Activated T-helper 2 cell treated with anti-CD3 and anti-CD28 coated beads, Interferon-gamma antibody, Interleukin-2, Interleukin-4, amounts not matched to agents 10 μg/mL and 5 μg/mL and 100 μg/mL, durations not matched to agents 14 hours and 24 hours and 36 hours (primary cell): Measurements from ENCODE around the gene BRAP. TPM values are rescaled to one million over a fixed set of nuclear protein-coding genes. Genes with fewer than 3 reads are reported as not detected.
"Not testable (repeated sequence)": the region's sequence is repeated elsewhere in the genome, so short reads cannot be mapped to it uniquely, and the experiment has no call there.

Experiments used
- DNase-seq: peaks from one replicate; pipeline ENCODE4 v3.0.0; 2021; ENCODE audit warnings: low spot score
- H3K27ac Mint-ChIP-seq: one replicate; pipeline ENCODE4 v1.8.0; 2021; ENCODE audit warnings: mixed read lengths
- H3K27me3 Mint-ChIP-seq: one replicate; pipeline ENCODE4 v1.8.0; 2021; ENCODE audit warnings: low read depth, mixed read lengths
- H3K36me3 Mint-ChIP-seq: one replicate; pipeline ENCODE4 v1.8.0; 2021; ENCODE audit warnings: low read depth, mixed read lengths
- H3K4me1 Mint-ChIP-seq: one replicate; pipeline ENCODE4 v1.8.0; 2021; ENCODE audit warnings: low read depth, mixed read lengths
- H3K4me3 Mint-ChIP-seq: one replicate; pipeline ENCODE4 v1.8.0; 2021; ENCODE audit warnings: low read depth, mild to moderate bottlenecking, moderate library complexity, mixed read lengths
- H3K9me3 Mint-ChIP-seq: one replicate; pipeline ENCODE4 v1.8.0; 2021; ENCODE audit warnings: mixed read lengths
- intact Hi-C: fragments of 100-400 bp; cut with micrococcal nuclease; formaldehyde crosslinking; loops from one replicate; pipeline ENCODE4 v1.15.1; 2023
- total RNA-seq: library from RNA; stranded (reverse); gene quantifications from 2 replicates; pipeline ENCODE4 v1.2.3, GENCODE V29; 2022

Gene BRAP
- total RNA-seq, 1 donor from 2014 or later, result 18.5 TPM

- no peak for DNase-seq
- intact Hi-C loops, result no loop called here
- Mint-ChIP-seq H3K9me3 (no peaks in the 10 kb centered on the region), H3K4me1 (no peaks in the 10 kb centered on the region), H3K27ac (no peak overlapping the region), H3K4me3 (no peak overlapping the region), H3K36me3 (peaks cover 36% of the 10 kb centered on the region), H3K27me3 (no peaks in the 10 kb centered on the region)
Observed at GRCh38 chr12:111693818-111694217, 8.1 kb upstream of the BRAP start.

- Mint-ChIP-seq H3K4me3 (no peak overlapping the region), H3K27ac (no peak overlapping the region)
Observed at GRCh38 chr12:111692575-111693210, 6.9 kb upstream of the BRAP start.

GRCh38 chr12:111691262-111691661, 5.5 kb upstream of the BRAP start:
- H3K4me1 Mint-ChIP-seq, result peaks cover 12% of the 10 kb centered on the region
- no peak overlapping the region for H3K27ac Mint-ChIP-seq
- no peaks in the 10 kb centered on the region for H3K9me3 Mint-ChIP-seq
- H3K4me3 Mint-ChIP-seq, result no peak overlapping the region
- peaks cover 31% of the 10 kb centered on the region for H3K36me3 Mint-ChIP-seq
- H3K27me3 Mint-ChIP-seq, result no peaks in the 10 kb centered on the region
- intact Hi-C loops, result no loop called here
- DNase-seq, result no peak

More at GRCh38 chr12:111692575-111693210, 6.9 kb upstream of the BRAP start:
- Mint-ChIP-seq H3K36me3 (peaks cover 33% of the 10 kb centered on the region), H3K9me3 (no peaks in the 10 kb centered on the region), H3K4me1 (peaks cover 2% of the 10 kb centered on the region), H3K27me3 (no peaks in the 10 kb centered on the region)
- no peak for DNase-seq
- intact Hi-C loops, result no loop called here

- Mint-ChIP-seq H3K4me1 (peaks cover 29% of the 10 kb centered on the region), H3K4me3 (no peak overlapping the region), H3K9me3 (no peaks in the 10 kb centered on the region), H3K36me3 (peaks cover 14% of the 10 kb centered on the region), H3K27me3 (no peaks in the 10 kb centered on the region), H3K27ac (no peak overlapping the region)
- no peak for DNase-seq
- intact Hi-C loops, result loop anchor here (5.0 to 10.0 kb wide), 5 partner anchors 91 to 439 kb away; partner anchors contain the start of genes ATXN2, MAPKAPK5, SH2B3 and TRAFD1
Observed at GRCh38 chr12:111687952-111688351, 2.2 kb upstream of the BRAP start.

- no peaks in the 10 kb centered on the region for H3K9me3 Mint-ChIP-seq
- no peaks in the 10 kb centered on the region for H3K27me3 Mint-ChIP-seq
- DNase-seq, result no peak
- H3K4me3 Mint-ChIP-seq, result peak overlapping the region; percentile 95
- intact Hi-C loops, result loop anchor here (5.0 to 10.0 kb wide), 5 partner anchors 90 to 440 kb away; partner anchors contain the start of genes ATXN2, MAPKAPK5, SH2B3 and TRAFD1
- no peak overlapping the region for H3K27ac Mint-ChIP-seq
- peaks cover 20% of the 10 kb centered on the region for H3K36me3 Mint-ChIP-seq
- peaks cover 29% of the 10 kb centered on the region for H3K4me1 Mint-ChIP-seq
Observed at GRCh38 chr12:111687255-111687654, 1.5 kb upstream of the BRAP start.

GRCh38 chr12:111686574-111687105, 884 bp upstream of the BRAP start:
- H3K27ac Mint-ChIP-seq, result peak overlapping the region; percentile 93
- no peaks in the 10 kb centered on the region for H3K27me3 Mint-ChIP-seq
- H3K4me3 Mint-ChIP-seq, result peak overlapping the region; percentile 95
- DNase-seq, result no peak
- H3K4me1 Mint-ChIP-seq, result peaks cover 29% of the 10 kb centered on the region
- H3K9me3 Mint-ChIP-seq, result no peaks in the 10 kb centered on the region
- intact Hi-C loops, result loop anchor here (1.0 to 10.0 kb wide), 6 partner anchors 89 to 441 kb away; partner anchors contain the start of genes ATXN2, MAPKAPK5, SH2B3 and TRAFD1
- H3K36me3 Mint-ChIP-seq, result peaks cover 24% of the 10 kb centered on the region

- intact Hi-C loops, result loop anchor here (5.0 to 10.0 kb wide), 5 partner anchors 88 to 442 kb away; partner anchors contain the start of genes ATXN2, MAPKAPK5, SH2B3 and TRAFD1
- DNase-seq, result no peak
- Mint-ChIP-seq H3K4me1 (peaks cover 29% of the 10 kb centered on the region), H3K27me3 (no peaks in the 10 kb centered on the region), H3K36me3 (peaks cover 24% of the 10 kb centered on the region), H3K27ac (peak overlapping the region; percentile 89), H3K9me3 (no peaks in the 10 kb centered on the region), H3K4me3 (peak overlapping the region; percentile 95)
Observed at GRCh38 chr12:111685322-111685810, 390 bp downstream of the BRAP start.

- DNase-seq, H3K9me3 Mint-ChIP-seq, H3K27me3 Mint-ChIP-seq: not testable (repeated sequence)
- Mint-ChIP-seq H3K4me1 (peaks cover 29% of the 10 kb centered on the region), H3K36me3 (peaks cover 28% of the 10 kb centered on the region), H3K27ac (peak overlapping the region; percentile 89), H3K4me3 (peak overlapping the region; percentile 95)
- intact Hi-C loops, result loop anchor here (5.0 to 10.0 kb wide), 5 partner anchors 87 to 443 kb away; partner anchors contain the start of genes ATXN2, MAPKAPK5, SH2B3 and TRAFD1
Observed at GRCh38 chr12:111684485-111685198, 1.1 kb downstream of the BRAP start.

GRCh38 chr12:111677186-111677585, 8.6 kb downstream of the BRAP start:
- Mint-ChIP-seq H3K36me3 (peaks cover 47% of the 10 kb centered on the region), H3K9me3 (no peaks in the 10 kb centered on the region), H3K27me3 (no peaks in the 10 kb centered on the region), H3K4me3 (no peak overlapping the region), H3K4me1 (no peaks in the 10 kb centered on the region), H3K27ac (no peak overlapping the region)
- intact Hi-C loops, result no loop called here
- DNase-seq, result no peak

- no peak overlapping the region for H3K27ac Mint-ChIP-seq
- intact Hi-C loops, result no loop called here
- no peaks in the 10 kb centered on the region for H3K4me1 Mint-ChIP-seq
- H3K9me3 Mint-ChIP-seq, result no peaks in the 10 kb centered on the region
- peaks cover 47% of the 10 kb centered on the region for H3K36me3 Mint-ChIP-seq
- no peak overlapping the region for H3K4me3 Mint-ChIP-seq
- no peak for DNase-seq
- H3K27me3 Mint-ChIP-seq, result no peaks in the 10 kb centered on the region
Observed at GRCh38 chr12:111673503-111673902, 12.3 kb downstream of the BRAP start.

- H3K4me1 Mint-ChIP-seq, result no peaks in the 10 kb centered on the region
- H3K27me3 Mint-ChIP-seq, result no peaks in the 10 kb centered on the region
- H3K4me3 Mint-ChIP-seq, result no peak overlapping the region
- intact Hi-C loops, result no loop called here
- H3K27ac Mint-ChIP-seq, result no peak overlapping the region
- H3K36me3 Mint-ChIP-seq, result peaks cover 45% of the 10 kb centered on the region
- H3K9me3 Mint-ChIP-seq, result no peaks in the 10 kb centered on the region
- no peak for DNase-seq
Observed at GRCh38 chr12:111672822-111673381, 12.9 kb downstream of the BRAP start.

- Mint-ChIP-seq H3K27ac (no peak overlapping the region), H3K4me3 (no peak overlapping the region), H3K36me3 (peaks cover 55% of the 10 kb centered on the region), H3K4me1 (no peaks in the 10 kb centered on the region), H3K27me3 (no peaks in the 10 kb centered on the region), H3K9me3 (no peaks in the 10 kb centered on the region)
- DNase-seq, result no peak
- intact Hi-C loops, result no loop called here
Observed at GRCh38 chr12:111664961-111665865, 20.5 kb downstream of the BRAP start.
